MM.1S (cell line): Measurements from ENCODE around the gene CNGA1.
"Not testable (repeated sequence)": the region's sequence is repeated elsewhere in the genome, so short reads cannot be mapped to it uniquely, and the experiment has no call there.

ENCODE experiments used
- DNase-seq: peaks from one replicate; pipeline ENCODE4 v3.0.0-alpha.2; 2015
- H2AFZ ChIP-seq: fragments of 300-600 bp; sonication (generic); 2 replicates; pipeline ENCODE4 v1.6.0; 2016; ENCODE audit warnings: antibody characterized with exemption, low read length
- H3F3A ChIP-seq: fragments of 300-600 bp; sonication (generic); 2 replicates; pipeline ENCODE4 v1.6.1; 2016; ENCODE audit warnings: mild to moderate bottlenecking, antibody characterized with exemption, low read length, moderate library complexity, mixed read lengths; ENCODE audit not compliant: insufficient read depth
- H3K27ac ChIP-seq: fragments of 300-600 bp; sonication (generic); 2 replicates; pipeline ENCODE4 v1.5.1; 2016; ENCODE audit warnings: mild to moderate bottlenecking, low read length
- H3K27me3 ChIP-seq: fragments of 300-600 bp; sonication (generic); replicated peaks from 2 replicates; pipeline ENCODE4 v1.6.0; 2016; ENCODE audit warnings: low read length; ENCODE audit not compliant: insufficient read depth
- H3K36me3 ChIP-seq: fragments of 300-600 bp; sonication (generic); replicated peaks from 2 replicates; pipeline ENCODE4 v1.6.1; 2016; ENCODE audit warnings: mild to moderate bottlenecking, low read length, mixed read lengths; ENCODE audit not compliant: insufficient read depth
- H3K4me1 ChIP-seq: fragments of 300-600 bp; sonication (generic); 2 replicates; pipeline ENCODE4 v1.6.1; 2016; ENCODE audit warnings: low read length, mixed read lengths
- H3K4me2 ChIP-seq: fragments of 300-600 bp; sonication (generic); 2 replicates; pipeline ENCODE4 v1.6.0; 2016; ENCODE audit warnings: low read depth, low read length
- H3K4me3 ChIP-seq: fragments of 300-600 bp; sonication (generic); 2 replicates; pipeline ENCODE4 v1.5.1; 2016; ENCODE audit warnings: low read length, mixed read lengths
- H3K79me2 ChIP-seq: fragments of 300-600 bp; sonication (generic); 2 replicates; pipeline ENCODE4 v1.6.1; 2016; ENCODE audit warnings: mixed run types, low read length, mixed read lengths
- H3K9ac ChIP-seq: fragments of 300-600 bp; sonication (generic); 2 replicates; pipeline ENCODE4 v1.6.1; 2016; ENCODE audit warnings: low read length, mixed read lengths
- H3K9me2 ChIP-seq: fragments of 300-600 bp; sonication (generic); replicated peaks from 2 replicates; pipeline ENCODE4 v1.6.1; 2016; ENCODE audit warnings: mild to moderate bottlenecking, low read length, mixed read lengths; ENCODE audit not compliant: insufficient read depth
- H3K9me3 ChIP-seq: fragments of 300-600 bp; sonication (generic); replicated peaks from 2 replicates; pipeline ENCODE4 v1.6.1; 2016; ENCODE audit warnings: mild to moderate bottlenecking, low read length, mixed read lengths; ENCODE audit not compliant: insufficient read depth
- H4K20me1 ChIP-seq: fragments of 300-600 bp; sonication (generic); 2 replicates; pipeline ENCODE4 v1.6.1; 2016; ENCODE audit warnings: mild to moderate bottlenecking, low read length, moderate library complexity, mixed read lengths; ENCODE audit not compliant: insufficient read depth
- CTCF ChIP-seq: fragments of 300-600 bp; sonication (generic); IDR thresholded peaks from 2 replicates; pipeline ENCODE4 v1.5.1; 2016; ENCODE audit warnings: antibody characterized with exemption, low read length, mixed read lengths
- EZH2 ChIP-seq: fragments of 300-600 bp; sonication (generic); optimal IDR thresholded peaks from 2 replicates; pipeline ENCODE3; 2017; ENCODE audit warnings: low read depth, mild to moderate bottlenecking, antibody characterized with exemption, low read length, mixed read lengths
- EZH2phosphoT487 ChIP-seq: fragments of 300-600 bp; sonication (generic); IDR thresholded peaks from 2 replicates; pipeline ENCODE4 v1.6.1; 2018; ENCODE audit warnings: antibody characterized with exemption, low read length

CNGA1 gene

GRCh38 chr4:47917163-47917562 is 99.3 kb downstream of the CNGA1 start:
- not testable (repeated sequence) for H3K27me3 ChIP-seq, H3F3A ChIP-seq, H3K9ac ChIP-seq, H3K27ac ChIP-seq, H2AFZ ChIP-seq, H3K4me2 ChIP-seq, DNase-seq, H3K9me2 ChIP-seq, H3K36me3 ChIP-seq, H3K4me3 ChIP-seq, H4K20me1 ChIP-seq, H3K9me3 ChIP-seq
- Histone ChIP-seq H3K79me2 (peaks cover 17% of the 10 kb centered on the region), H3K4me1 (peaks cover 14% of the 10 kb centered on the region)

DNA sequence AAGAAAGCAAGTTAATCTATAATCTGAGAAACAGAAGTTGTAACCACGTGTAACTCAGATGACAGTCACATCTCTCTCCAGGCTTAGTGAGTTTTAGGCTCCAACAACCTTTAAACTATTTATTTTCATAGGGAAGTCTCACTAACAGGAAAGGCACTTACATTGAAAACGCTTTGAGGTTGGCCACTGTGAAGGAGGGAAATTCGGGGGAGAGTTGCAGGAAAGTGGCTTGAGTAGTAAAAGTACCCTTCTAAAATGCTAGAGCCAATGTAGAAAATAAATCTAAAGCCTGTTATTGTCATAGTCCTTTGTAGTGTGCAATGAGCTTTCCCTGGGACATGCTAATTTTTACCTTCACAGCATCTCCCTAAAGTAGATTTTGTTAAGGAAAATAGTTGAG is 101.1 kb downstream of the CNGA1 start:
- no peaks in the 10 kb centered on the region for H4K20me1 ChIP-seq
- no peak overlapping the region for H3K27ac ChIP-seq
- no peaks in the 10 kb centered on the region for H3K9me3 ChIP-seq
- TF ChIP-seq EZH2 = no peak
- TF ChIP-seq EZH2phosphoT487 = no peak
- no peak for TF ChIP-seq CTCF
- H2AFZ ChIP-seq = peak overlapping the region; percentile 96
- H3K79me2 ChIP-seq = peaks cover 35% of the 10 kb centered on the region
- no peak for DNase-seq
- no peaks in the 10 kb centered on the region for H3K36me3 ChIP-seq
- no peak overlapping the region for H3K9ac ChIP-seq
- peaks cover 14% of the 10 kb centered on the region for H3K4me1 ChIP-seq
- H3F3A ChIP-seq = no peaks in the 10 kb centered on the region
- peak overlapping the region; percentile 92; the same call in 1 of the 2 replicates for H3K4me3 ChIP-seq
- H3K27me3 ChIP-seq = no peaks in the 10 kb centered on the region
- peak overlapping the region; percentile 94 for H3K4me2 ChIP-seq
- H3K9me2 ChIP-seq = no peaks in the 10 kb centered on the region

DNA sequence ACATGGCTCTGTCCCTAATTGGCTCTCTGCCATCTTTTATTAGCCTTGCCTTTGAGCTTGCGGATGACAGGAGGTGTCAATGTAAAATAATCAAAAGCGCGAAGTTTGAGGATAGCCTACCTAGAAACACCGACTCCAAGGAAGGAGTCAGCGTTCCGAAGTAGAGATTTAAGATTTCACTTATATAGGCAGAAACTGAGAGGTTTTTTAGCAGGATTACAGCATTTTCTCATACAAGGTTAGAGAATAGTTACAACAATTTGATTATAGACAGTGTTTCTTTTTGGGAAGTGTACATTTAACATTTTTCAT is 101.6 kb downstream of the CNGA1 start:
- no peak for DNase-seq
- Histone ChIP-seq H3K9ac (peak overlapping the region; percentile 31; the same call in 1 of the 2 replicates), H3K36me3 (no peaks in the 10 kb centered on the region), H3K4me1 (peaks cover 14% of the 10 kb centered on the region), H3K27ac (no peak overlapping the region), H3K27me3 (no peaks in the 10 kb centered on the region), H3K4me3 (peak overlapping the region; percentile 92), H3K9me3 (no peaks in the 10 kb centered on the region), H2AFZ (peak overlapping the region; percentile 96), H3K79me2 (peaks cover 40% of the 10 kb centered on the region), H3K4me2 (peak overlapping the region; percentile 94), H3K9me2 (no peaks in the 10 kb centered on the region), H4K20me1 (no peaks in the 10 kb centered on the region), H3F3A (no peaks in the 10 kb centered on the region)
- TF ChIP-seq EZH2 (no peak), EZH2phosphoT487 (no peak), CTCF (no peak)

- Histone ChIP-seq H3K27ac (peak within 1 kb of the TSS; percentile 75; the same call in 1 of the 2 replicates), H3K4me1 (peaks cover 14% of the 10 kb centered on the region), H4K20me1 (no peaks in the 10 kb centered on the region), H2AFZ (peak within 1 kb of the TSS; percentile 96), H3K79me2 (peaks cover 40% of the 10 kb centered on the region), H3K9me3 (no peaks in the 10 kb centered on the region), H3K27me3 (no peaks in the 10 kb centered on the region), H3K9me2 (no peaks in the 10 kb centered on the region), H3K4me2 (peak within 1 kb of the TSS; percentile 97), H3K36me3 (no peaks in the 10 kb centered on the region), H3F3A (no peaks in the 10 kb centered on the region), H3K9ac (peak within 1 kb of the TSS; percentile 96), H3K4me3 (peak within 1 kb of the TSS; percentile 92)
- TF ChIP-seq EZH2phosphoT487 (no peak), CTCF (no peak), EZH2 (no peak)
- peak; percentile 98 for DNase-seq
Measured at GRCh38 chr4:47914220-47914925, 102.1 kb downstream of the CNGA1 start, which contains the start of gene NFXL1. Gene NFXL1 (minus strand): TSS chr4:47914583. CDS start chr4:47914203, 380 bp downstream.
